Measurements from ENCODE around the gene VSIG10L. TPM values are rescaled to one million over a fixed set of nuclear protein-coding genes. Genes with fewer than 3 reads are reported as not detected.

VSIG10L gene
- polyA plus RNA-seq (2014; cell fraction: cytosol; rRNA removed): 0.56 and 0.85 TPM in 2 replicates
- polyA plus RNA-seq (2014; cell fraction: nucleus; rRNA removed): 0.64 and 1.6 TPM in 2 replicates

DNA sequence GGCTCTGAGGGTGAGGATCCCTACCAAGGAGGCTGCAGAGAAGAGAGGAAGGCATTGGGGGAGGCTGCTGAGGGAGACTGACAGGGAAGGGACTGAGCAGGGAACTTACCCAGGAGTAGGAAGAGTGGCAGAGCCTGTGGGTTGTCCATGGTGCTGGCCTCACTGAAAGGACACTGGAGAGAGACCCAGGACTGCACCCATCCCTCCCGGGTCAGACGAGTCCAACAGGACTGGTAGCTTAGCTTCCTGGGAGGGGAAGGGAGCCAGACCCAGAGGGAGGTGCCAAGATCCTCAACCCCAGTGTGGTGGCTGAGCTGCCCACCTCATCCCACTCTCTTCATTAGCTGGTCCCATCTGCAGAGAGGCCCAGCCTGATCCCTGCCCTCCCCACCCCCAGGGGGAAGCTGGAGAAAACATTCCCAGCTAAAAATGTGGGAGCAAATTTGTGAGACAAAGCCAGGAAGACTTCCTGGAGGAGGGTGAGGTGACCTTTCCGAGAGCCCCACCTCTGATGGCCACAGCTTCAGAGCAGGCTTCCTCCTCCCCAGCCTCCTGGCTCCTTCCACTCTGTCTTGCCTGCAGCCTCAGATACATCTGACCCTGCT lies at the start of gene VSIG10L:
Gene VSIG10L (minus strand): TSS at position 164 of the 605 bp plus-strand sequence. CDS start 15 bp downstream, at position 149.
- DNase-seq (ENCODE audit: low spot score): no peak

DNA sequence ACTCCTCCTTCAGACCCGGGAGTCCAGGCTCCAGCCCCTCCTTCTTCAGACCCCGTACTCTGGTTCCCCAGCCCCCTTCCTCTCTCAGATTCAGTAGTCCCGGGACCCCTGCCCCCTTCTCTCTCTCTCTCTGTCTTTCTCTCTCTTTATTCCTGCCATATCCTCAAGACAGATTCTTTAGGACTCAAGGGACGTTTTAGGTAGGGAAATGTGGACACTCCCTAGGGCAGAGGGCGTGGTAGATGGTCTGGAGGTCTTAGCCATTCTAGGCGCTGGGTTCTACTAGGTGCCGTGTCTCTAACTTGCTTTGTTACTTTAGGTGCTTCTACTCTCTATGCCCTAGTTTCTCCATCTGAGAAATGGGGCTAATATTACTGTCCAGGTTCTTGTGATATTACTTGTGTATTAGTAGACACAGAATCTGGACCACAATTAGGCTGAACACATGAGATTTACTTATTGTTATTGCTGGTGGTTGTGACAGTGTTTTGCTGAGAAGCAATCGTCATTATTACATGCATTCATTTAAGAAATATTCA lies 49.2 kb upstream of the VSIG10L start:
- DNase-seq (ENCODE audit: low spot score): no peak

DNA sequence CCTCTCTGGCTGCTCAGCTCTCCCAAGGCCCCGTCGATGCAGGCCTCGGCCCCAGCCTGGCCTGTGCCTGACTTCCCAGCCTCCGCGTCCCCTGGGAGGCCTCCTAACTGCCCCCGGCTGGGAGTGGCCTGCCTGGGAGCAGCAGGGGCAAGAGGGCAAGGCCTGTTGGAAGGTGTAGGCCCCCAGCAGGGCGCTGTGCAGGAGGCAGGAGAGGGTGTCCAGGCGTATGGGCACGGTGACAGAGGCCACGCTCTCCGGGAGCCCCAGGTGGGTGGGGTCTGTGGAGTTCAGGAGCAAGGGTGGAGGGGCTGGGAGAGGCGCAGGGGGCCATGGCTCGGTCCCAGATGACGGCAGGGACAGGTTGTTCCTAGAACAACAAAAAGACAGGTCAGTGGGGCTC lies 47.2 kb upstream of the VSIG10L start:
- no peak for DNase-seq (ENCODE audit: low spot score)

DNA sequence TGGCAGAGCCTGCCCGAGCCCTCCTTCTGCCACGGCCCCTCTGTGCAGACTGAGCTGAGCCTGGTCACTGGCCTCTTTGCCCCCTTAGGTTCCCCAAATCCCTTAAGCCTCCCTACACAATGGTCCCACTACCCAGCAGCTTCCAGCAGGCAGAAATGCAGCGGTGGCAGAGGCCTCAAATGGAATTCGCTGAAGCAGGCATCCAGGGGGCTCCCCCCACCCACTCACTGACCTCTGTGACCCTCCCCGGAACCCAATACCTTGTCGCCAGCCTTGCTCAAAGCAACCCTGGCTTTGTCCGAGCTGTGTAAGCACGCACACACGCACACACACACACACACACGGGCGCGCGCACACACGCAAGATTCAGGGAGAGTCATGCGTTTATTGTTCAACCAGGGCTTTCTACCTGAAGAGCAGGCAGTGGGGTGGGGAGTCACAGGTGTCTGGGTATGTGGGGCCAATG lies 46.0 kb upstream of the VSIG10L start, which contains the start of gene LIM2:
Gene LIM2 (minus strand): TSS at position 51 of the 466 bp plus-strand sequence. CDS start 531 bp downstream, outside the sequence.
- DNase-seq (ENCODE audit: low spot score): no peak

DNA sequence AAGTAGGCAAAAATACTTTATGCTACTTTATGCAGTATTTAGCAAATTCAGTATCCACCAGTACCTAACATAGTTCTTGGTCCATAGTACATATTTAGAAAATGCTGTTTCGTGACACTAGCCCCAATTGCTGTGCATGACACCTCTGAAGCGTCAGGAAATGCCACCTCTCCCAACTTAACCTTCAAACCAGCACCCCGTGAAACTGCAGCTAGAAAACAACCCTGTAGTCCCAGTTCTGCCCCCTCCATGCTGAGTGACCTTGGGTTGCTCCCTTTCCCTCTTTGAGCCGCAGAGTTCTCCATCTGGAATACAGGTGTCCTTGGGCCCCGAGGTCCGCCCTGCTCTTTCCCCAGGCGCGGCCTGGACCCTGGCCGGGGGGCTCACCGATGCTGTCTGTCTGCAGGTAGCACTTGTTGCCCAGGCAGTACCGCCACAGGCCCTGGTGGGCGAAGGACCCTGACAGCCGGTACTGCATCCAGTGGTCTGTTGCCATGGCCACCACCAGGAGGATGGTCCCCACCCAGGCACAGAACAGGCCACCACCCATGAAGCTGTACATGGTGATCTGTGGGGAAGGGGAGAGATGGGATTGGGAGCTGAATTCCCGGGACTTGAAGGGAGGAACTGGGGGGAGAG lies 45.1 kb upstream of the VSIG10L start:
- no peak for DNase-seq (ENCODE audit: low spot score)

DNA sequence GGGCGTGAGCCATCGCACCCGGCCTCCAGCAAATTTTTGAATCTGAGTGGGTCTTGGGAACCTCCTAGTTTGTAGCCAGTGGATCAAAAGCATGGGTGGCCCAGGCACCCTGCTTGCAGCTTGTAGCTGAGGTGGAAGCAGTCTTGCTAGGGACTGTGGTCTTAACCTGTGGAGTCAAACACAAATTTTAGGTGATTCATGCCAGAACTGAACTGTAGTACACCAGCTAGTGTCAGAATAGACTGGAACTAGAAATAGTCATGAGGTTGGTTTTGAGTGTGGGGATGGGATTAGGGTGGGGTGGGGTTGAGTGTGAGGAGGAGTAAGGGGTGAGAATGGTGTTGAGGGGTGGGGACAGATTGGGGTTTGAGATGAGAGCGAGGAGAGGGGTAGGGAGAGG lies 40.1 kb upstream of the VSIG10L start:
- DNase-seq (ENCODE audit: low spot score): no peak

DNA sequence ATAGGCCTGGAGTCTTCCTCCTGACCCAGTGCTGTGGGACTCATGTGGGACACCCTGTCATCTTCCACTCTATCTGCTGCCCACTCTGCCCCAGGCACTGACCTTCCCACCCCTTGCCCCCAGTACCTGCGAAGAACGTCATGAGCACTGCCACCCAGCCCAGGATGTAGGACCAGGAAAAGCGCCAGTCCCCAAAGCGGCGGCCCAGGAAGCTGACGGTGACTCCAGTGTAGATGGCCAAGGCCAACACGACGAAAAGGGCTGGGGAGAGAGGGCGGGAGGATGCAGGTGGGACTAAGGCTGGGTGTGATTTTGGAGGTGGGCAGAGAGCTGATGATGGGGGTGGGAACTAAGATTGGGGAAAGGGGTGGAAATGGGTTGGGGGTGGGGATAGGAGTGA lies 38.4 kb upstream of the VSIG10L start:
- DNase-seq (ENCODE audit: low spot score): no peak

DNA sequence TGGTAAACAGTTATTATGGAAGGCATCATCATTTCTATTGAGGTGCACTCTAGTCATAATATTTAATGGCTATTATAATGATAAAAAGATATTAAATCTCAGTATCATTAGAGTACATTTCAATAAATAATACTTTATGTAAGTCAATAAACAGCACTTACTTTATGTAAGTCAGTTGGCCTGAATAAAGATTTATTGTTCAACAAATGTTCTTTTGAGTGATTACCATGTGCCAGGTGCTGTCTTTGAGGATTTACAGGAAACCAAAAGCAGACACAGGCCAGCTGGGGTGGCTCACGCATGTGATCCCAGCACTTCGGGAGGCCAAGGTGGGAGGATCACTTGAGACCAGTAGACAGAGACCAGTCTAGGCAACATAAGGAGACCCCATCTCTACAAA lies 35.5 kb upstream of the VSIG10L start:
- no peak for DNase-seq (ENCODE audit: low spot score)

DNA sequence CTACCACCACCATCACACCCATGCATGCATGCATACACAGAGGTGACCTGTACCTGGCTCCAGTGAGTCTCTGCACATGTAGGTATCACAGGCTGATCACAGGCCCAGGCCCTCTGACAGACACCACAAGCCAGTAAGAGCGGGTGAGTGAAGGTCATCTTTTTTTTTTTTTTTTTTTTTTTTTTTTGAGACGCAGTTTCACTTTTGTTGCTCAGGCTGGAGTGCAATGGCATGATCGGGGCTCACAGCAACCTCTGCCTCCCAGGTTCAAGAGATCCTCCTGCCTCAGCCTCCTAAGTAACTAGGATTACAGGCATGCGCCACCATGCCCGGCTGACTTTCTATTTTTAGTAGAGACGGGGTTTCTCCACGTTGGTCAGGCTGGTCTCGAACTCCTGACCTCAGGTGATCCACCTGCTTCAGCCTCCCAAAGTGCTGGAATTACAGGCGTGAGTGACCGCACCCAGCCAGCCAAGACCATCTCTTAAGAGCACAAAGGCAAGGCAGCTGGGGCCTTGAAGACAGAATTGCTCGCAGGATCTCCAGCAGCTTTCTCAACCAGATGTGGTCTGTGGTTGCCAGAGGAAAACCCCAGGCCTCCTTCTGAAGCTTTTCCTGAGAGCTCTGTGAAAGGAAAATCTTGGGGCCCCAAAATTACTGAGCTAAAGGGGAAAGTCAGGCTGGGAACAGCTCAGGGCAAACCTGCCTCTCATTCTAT lies 33.7 kb upstream of the VSIG10L start:
- no peak for DNase-seq (ENCODE audit: low spot score)

DNA sequence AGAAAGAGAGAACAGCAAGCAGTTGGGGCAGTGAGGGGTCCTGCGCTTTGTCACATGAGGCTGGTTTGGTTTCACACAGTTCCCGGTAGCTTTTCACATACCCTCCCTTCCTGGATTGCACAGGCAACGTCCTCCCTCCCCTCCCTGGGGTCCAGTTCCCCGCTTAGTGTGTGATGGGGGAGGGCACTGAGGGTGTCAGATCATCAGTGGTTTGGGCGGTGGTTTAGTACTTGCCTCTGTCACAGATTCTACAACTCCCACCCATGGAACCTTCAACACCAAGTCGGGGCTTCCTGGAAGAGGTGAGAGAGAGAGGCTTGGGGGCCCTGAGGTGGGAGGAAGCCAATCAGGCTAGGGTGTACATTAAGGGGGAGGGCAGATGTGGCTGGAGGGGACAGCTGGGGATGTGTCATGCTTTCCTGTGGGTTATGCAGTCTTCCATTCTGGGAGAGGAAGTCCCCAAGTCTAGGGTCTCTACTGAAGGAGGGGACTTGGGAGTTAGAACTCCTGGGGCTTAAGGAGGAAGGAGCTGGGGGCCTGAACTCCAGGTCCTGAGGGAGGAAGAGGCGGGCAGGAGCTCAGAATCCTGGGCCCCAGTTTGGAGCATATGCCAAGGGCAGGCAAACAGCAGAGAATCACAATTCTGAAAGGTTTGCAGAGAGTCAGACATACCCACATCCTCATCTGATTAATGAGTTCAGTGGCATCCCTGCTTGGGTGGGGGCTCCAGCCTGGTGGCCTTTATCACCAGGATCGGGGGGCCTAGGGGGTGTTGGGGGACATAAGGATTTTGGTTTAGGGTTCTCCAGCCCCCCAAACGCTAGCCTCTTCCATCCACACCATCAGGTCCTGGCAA lies 30.9 kb upstream of the VSIG10L start, which contains the start of gene NKG7:
Gene NKG7 (minus strand): TSS at position 6 of the 856 bp plus-strand sequence. CDS start 119 bp downstream, outside the sequence.
- no peak for DNase-seq (ENCODE audit: low spot score)

DNA sequence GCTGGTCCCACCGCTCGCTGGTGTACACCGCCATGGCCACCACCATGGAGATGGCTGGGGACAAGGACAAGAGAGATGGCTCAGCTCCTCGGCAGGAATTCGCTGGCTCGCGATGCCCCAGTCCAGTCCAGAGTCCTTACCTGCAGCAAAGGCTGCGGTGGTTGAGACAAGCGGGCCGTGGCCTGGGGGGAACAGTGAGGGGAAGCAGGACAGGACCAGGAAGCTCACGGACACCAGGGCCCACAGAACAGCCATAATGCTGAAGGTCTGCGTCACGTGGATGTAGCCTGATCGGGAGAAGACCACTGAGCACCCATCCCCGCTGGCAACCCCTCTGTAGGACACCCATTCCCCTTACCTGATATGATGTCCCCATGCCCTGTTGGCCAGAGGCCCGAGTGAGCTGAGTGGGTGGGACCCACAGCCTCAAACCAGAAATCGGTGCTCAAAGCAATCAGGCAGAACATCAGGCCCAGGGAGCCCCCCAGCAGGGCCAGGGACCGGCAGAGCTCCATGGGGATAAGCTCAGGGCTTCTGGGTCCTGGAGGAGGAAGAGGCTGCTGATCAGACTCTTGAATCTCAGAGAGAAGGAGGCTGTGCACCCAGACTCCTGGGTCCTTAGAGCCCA lies 30.2 kb upstream of the VSIG10L start:
- no peak for DNase-seq (ENCODE audit: low spot score)

DNA sequence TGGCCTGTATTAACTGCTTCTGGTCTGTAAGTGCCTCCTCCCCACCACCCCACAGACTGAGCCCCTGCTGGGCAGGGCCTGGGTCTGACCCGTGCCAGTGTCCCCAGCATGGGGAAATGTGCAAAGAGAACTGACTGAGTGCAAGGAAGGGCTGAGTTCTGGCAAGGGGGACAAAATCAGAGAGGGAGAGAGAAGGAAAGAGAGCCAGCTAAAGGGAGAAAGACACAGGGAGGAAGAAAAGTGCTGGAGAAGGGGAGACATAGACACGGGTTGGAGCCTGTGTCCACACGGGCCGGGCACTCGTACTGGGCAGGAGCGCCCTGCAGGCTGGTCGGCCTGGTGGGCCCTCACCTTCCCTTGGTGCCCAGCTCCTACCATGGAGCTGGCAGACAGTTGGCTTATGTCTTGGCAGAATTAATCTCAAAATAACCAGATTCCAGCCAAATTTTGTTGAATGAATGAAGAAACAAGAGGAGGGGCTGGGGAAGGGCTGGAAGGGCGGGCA lies 29.3 kb upstream of the VSIG10L start:
- no peak for DNase-seq (ENCODE audit: low spot score)

DNA sequence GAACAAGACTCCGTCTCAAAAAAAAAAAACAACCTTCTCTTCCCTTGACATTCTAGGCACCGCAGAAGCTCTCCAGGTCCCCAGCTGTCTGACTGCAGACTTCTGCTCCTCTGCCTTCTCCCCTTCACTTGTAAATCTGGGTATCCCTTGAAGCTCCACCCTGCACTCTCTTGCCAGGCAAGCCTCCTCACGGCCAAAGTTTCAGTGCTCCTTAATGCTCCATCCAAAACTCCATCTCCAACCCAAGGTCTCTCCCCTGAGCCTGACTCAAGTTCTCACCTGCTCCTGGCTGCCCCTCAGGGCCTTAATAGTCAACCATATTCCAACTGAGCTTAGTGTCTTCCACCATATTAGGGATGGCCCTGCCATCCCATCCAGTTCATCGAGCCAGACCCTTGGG lies 28.3 kb upstream of the VSIG10L start:
- no peak for DNase-seq (ENCODE audit: low spot score)

DNA sequence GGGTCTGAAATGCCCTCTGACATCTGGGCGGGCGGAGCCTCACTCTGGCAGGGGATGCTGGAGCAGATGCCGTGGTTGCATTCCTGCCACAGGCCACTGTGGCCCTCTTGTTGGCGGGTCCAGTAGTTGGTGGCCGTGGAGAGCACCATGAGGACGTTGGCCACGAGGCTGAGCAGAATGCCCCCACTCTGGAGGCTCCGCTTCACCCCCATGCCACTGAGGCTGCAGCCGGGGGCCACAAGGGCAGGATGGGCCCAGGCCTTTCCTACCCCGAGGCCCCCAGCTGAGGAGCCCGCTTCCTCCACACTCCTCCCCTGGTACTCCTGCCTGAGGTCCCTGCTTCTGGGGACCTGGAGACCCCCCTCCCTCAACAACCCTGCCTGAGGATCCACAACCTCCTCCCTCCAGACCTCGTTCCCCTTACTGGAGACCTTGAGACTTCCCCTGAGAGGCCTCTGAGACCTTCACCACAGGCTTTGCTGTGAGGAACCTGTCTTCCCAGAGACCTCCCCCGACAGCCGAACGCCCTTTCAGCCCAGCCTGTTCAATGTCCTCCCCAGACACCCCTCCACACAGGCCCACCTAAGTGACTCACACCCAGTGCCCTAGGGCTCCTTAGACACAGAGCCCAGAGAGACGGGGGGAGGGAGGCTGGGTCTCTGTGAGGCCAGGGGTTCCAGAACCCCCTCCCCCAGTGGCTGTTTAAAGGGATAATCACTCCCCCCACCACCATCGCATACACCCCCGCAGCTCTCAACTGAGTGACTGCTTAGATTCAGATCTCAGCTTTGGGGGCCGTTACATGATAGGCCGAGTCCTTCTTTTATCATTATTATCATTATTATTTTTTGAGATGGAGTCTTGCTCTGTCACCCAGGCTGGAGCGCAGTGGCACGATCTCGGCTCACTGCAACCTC lies 26.7 kb upstream of the VSIG10L start, which contains the start of gene CLDND2:
Gene CLDND2 (minus strand): TSS at position 638 of the 917 bp plus-strand sequence. CDS start 426 bp downstream, at position 212.
- no peak for DNase-seq (ENCODE audit: low spot score)

DNA sequence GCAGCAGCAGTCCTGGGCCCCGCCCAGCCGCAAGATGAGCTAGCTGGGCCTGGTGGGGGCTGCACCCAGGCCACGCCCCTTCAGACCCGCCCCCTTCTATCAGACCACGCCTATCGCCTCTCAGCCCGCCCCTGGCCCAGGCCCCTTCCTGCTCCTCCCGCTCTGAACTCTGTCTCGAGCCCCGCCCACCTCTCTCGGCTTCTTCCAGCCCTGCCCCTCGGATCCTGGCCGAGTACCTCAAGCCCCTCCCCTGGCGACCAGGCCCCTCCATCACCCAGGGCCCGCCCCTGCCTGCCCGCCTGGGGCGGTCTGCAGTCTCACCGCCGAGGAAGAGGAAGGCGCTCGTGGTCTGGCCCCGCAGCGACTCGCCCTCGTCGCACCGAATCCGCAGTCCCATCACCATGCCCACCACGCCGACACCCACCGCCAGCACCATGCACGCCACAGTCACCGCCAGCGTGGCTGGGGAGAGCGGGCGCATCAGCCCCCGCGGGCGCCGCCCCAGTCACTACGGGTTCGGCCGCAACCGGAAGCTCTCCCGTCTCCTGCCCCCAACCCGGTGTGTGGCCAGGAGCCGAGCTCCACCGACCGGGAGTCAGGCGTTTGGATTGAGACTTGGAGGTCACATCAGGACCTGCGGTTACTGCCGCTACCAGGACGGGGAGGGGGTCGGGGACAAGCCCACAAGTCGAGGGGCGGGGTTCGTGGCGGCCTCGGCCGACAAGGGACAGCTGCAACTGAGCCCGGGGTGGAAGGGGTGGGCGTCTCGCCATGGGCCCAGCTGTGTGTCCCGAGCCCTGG lies 25.8 kb upstream of the VSIG10L start:
- peak; percentile 96 for DNase-seq (ENCODE audit: low spot score)

DNA sequence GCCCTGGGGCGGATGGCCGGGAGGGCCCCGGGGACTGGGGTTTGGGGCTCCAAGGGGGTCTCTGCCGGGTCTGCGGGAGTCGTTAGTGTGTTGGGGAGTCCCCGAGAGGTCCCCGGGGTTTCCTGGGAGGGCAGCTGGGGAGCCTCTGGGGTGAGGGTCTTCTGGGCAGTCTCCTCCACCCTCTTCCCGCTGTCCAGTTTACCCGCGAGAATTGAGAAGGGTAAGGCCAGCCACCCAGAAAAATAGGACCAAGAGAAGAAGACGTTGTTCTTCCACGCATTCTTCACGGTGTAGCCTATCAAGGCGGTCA lies 25.3 kb upstream of the VSIG10L start:
- DNase-seq (ENCODE audit: low spot score): no peak

DNA sequence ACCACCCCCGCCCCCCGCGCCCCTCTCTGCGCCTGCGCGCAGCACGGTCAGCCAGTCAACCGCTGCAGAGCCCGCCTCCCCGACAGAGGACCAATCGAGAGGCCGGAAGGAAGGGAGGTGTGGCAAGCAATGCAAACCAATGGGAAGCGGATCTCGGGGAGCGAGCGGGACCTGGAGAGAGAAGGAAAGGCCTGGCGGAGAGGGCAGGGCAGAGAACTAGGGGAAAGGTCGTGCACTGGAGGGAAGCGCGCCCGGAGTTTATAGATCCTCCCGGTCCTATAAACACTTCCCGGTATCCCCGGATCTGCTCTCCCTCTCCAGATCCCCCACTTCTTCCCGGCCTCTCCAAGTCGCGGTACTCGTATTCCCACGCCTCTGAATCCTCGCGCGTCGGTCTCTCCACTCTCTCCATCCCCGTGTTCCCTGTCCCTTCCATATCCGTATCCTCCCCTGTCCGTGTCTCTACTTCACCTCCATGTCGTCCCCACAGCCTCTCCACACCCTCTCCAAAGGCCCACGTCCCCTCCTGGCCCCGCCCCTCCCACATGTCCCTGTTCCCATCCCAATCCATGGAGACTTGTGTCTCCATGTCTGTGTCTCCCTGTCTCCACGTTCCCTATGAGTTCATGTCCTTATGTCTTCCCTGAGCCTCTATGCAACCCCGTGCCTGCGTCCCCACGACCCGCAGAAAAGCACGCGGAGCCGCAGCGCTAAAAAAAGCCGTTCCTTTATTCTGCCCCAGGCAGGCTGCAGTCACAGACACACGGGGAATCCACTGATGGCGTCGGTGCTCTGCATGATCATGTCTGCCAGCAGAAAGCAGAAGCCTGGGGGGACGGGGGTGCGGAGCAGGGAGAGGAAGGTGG lies 24.7 kb upstream of the VSIG10L start:
- DNase-seq (ENCODE audit: low spot score): peak; percentile 96
